ENCODE measurements around the gene SEMA5A.

- TF ChIP-seq POLR2A (IDR thresholded peaks at IDR 0.05; ENCODE audit: low read depth, low read length) (no peak), POLR2AphosphoS5 (IDR thresholded peaks at IDR 0.05; ENCODE audit: low read depth, low read length) (no peak)
Observed at GRCh38 chr5:9231842-9232241, 314.0 kb downstream of the SEMA5A start.

All from GM12892 (cell line).